Neuronal stem cell (in vitro differentiated cells): ENCODE results near the gene YPEL1.

Experiments
- DNase-seq: peaks from one replicate; pipeline ENCODE4 v3.0.0-alpha.2; 2013; ENCODE audit warnings: low spot score
- H2AFZ ChIP-seq: one replicate; pipeline ENCODE4 v1.6.1; 2013; ENCODE audit warnings: mild to moderate bottlenecking, low read length, inconsistent platforms
- H2AK5ac ChIP-seq: 2 replicates; pipeline ENCODE4 v1.6.1; 2013; ENCODE audit warnings: low read depth, mild to moderate bottlenecking, inconsistent platforms, low read length, moderate library complexity, mixed read lengths
- H2BK120ac ChIP-seq: 2 replicates; pipeline ENCODE4 v1.6.1; 2013; ENCODE audit warnings: low read depth, mild to moderate bottlenecking, inconsistent platforms, low read length, moderate library complexity, mixed read lengths
- H2BK12ac ChIP-seq: one replicate; pipeline ENCODE4 v1.6.1; 2013; ENCODE audit warnings: low read length, inconsistent platforms
- H2BK15ac ChIP-seq: 2 replicates; pipeline ENCODE4 v1.6.1; 2013; ENCODE audit warnings: mild to moderate bottlenecking, low read length, inconsistent platforms, mixed read lengths
- H2BK5ac ChIP-seq: one replicate; pipeline ENCODE4 v1.6.1; 2013; ENCODE audit warnings: inconsistent platforms, mild to moderate bottlenecking, low read length, moderate library complexity
- H3K14ac ChIP-seq: one replicate; pipeline ENCODE4 v1.6.1; 2013; ENCODE audit warnings: low read length, inconsistent platforms
- H3K18ac ChIP-seq: 2 replicates; pipeline ENCODE4 v1.6.1; 2013; ENCODE audit warnings: low read length, inconsistent platforms
- H3K23ac ChIP-seq: 2 replicates; pipeline ENCODE4 v1.6.1; 2013; ENCODE audit warnings: low read depth, mild to moderate bottlenecking, mixed read lengths, low read length, inconsistent platforms; ENCODE audit not compliant: poor library complexity
- H3K27ac ChIP-seq: replicated peaks from 3 replicates; pipeline ENCODE4 v1.5.1; 2013; ENCODE audit warnings: low read length, inconsistent platforms
- H3K27me3 ChIP-seq, 3 experiments: 2 replicates each; pipeline ENCODE4 v1.6.1; 2013; ENCODE audit warnings: low read length in 3 of 3, mild to moderate bottlenecking in 2 of 3, inconsistent platforms in 1 of 3, low read depth in 1 of 3, mixed read lengths in 1 of 3, moderate library complexity in 1 of 3; ENCODE audit not compliant: control insufficient read depth in 3 of 3, insufficient read depth in 3 of 3
- H3K36me3 ChIP-seq, 2 donors: replicated peaks in 1 of 2; 2 replicates each; pipeline ENCODE4 v1.6.1; 2013; ENCODE audit warnings: low read length in 2 of 2; ENCODE audit not compliant: control insufficient read depth in 2 of 2, insufficient read depth in 2 of 2
- H3K4ac ChIP-seq: 2 replicates; pipeline ENCODE4 v1.6.1; 2013; ENCODE audit warnings: inconsistent platforms, mild to moderate bottlenecking, low read length, moderate library complexity
- H3K4me1 ChIP-seq, 2 donors: 1 replicate in 1 of 2; 2 replicates in 1 of 2; pipeline ENCODE4 v1.6.1; 2013; ENCODE audit warnings: low read length in 2 of 2, low read depth in 1 of 2; ENCODE audit not compliant: control insufficient read depth in 2 of 2, insufficient read depth in 1 of 2
- H3K4me2 ChIP-seq: one replicate; pipeline ENCODE4 v1.6.1; 2013; ENCODE audit warnings: mild to moderate bottlenecking, low read length, inconsistent platforms; ENCODE audit not compliant: insufficient read depth, poor library complexity, severe bottlenecking
- H3K4me3 ChIP-seq, 2 donors: 2 replicates each; pipeline ENCODE4 v1.5.1; 2013; ENCODE audit warnings: low read length in 2 of 2, mild to moderate bottlenecking in 2 of 2, inconsistent platforms in 1 of 2, moderate library complexity in 1 of 2
- H3K79me1 ChIP-seq: one replicate; pipeline ENCODE4 v1.6.1; 2013; ENCODE audit warnings: low read depth, mild to moderate bottlenecking, inconsistent platforms, low read length, moderate library complexity
- H3K9ac ChIP-seq: one replicate; pipeline ENCODE4 v1.6.1; 2013; ENCODE audit warnings: mild to moderate bottlenecking, low read depth, low read length, inconsistent platforms; ENCODE audit not compliant: poor library complexity
- H3K9me3 ChIP-seq, 2 donors: replicated peaks in 1 of 2; 2 replicates each; pipeline versions ENCODE3 to v1.6.1; 2013; ENCODE audit warnings: low read length in 2 of 2, mild to moderate bottlenecking in 2 of 2, inconsistent platforms in 1 of 2, low read depth in 1 of 2, mixed read lengths in 1 of 2, moderate library complexity in 1 of 2; ENCODE audit not compliant: control insufficient read depth in 2 of 2, insufficient read depth in 1 of 2
- H4K8ac ChIP-seq: one replicate; pipeline ENCODE4 v1.6.1; 2013; ENCODE audit warnings: low read depth, mild to moderate bottlenecking, inconsistent platforms, low read length, moderate library complexity
- H4K91ac ChIP-seq: one replicate; pipeline ENCODE4 v1.6.1; 2013; ENCODE audit warnings: low read length, low read depth, mild to moderate bottlenecking, inconsistent platforms; ENCODE audit not compliant: poor library complexity
- WGBS, 2 donors: extraction: QIAGEN DNeasy Blood & Tissue Kit; methylation state at CpG; one replicate each; pipeline ENCODE4 v1.1.7; 2013; ENCODE audit warnings: missing lambda C conversion rate in 2 of 2, mixed read lengths in 1 of 2; ENCODE audit not compliant: insufficient read length in 2 of 2, insufficient replicate concordance in 1 of 2; ENCODE audit errors: extremely low coverage in 2 of 2; 5-methylcytosine and 5-hydroxymethylcytosine counted together

Gene YPEL1

DNA sequence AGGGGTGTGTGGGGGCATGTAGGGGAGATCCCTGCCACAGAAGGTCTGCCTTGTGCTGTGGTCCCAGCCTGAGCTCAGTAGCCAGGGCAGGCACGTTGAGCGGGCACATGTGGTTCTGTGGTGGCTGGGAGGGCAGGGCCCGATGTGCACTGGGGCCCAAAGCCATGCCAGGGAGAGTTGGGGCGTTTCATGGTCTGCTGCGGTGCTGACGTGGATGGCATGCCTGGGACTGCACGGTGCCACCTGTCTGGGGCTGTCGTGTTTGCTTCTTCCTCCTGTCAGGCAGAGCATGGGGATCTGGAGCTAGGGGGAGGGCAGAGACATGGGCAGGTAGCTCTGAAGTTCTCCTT lies 50.5 kb downstream of the YPEL1 start:
- H2BK5ac ChIP-seq = peak overlapping the region; percentile 60
- no peak overlapping the region for H2BK15ac ChIP-seq
- WGBS, 2 donors = no CpG with 5 or more reads among the region's 8 CpGs
- no peak overlapping the region for H2AFZ ChIP-seq
- no peak overlapping the region for H4K91ac ChIP-seq
- H3K27me3 ChIP-seq = no peaks in the 10 kb centered on the region
- DNase-seq = no peak
- no peak overlapping the region for H3K4me3 ChIP-seq
- no peak overlapping the region for H2AK5ac ChIP-seq
- H2BK120ac ChIP-seq = no peak overlapping the region
- H3K27ac ChIP-seq = no peak overlapping the region
- no peak overlapping the region for H3K9ac ChIP-seq
- H3K4me2 ChIP-seq = no peak overlapping the region
- peaks cover 0 to 2% of the 10 kb centered on the region in 2 donors for H3K9me3 ChIP-seq
- no peak overlapping the region for H2BK12ac ChIP-seq
- no peak overlapping the region for H3K4ac ChIP-seq
- H3K14ac ChIP-seq = peak overlapping the region; percentile 99
- H3K23ac ChIP-seq = peak overlapping the region; percentile 89
- H3K4me1 ChIP-seq = peaks cover 0 to 2% of the 10 kb centered on the region in 2 donors
- H3K79me1 ChIP-seq = peaks cover 3% of the 10 kb centered on the region
- H4K8ac ChIP-seq = peak overlapping the region; percentile 82
- H3K36me3 ChIP-seq = peaks cover 23 to 80% of the 10 kb centered on the region in 2 donors
- H3K18ac ChIP-seq = no peak overlapping the region

DNA sequence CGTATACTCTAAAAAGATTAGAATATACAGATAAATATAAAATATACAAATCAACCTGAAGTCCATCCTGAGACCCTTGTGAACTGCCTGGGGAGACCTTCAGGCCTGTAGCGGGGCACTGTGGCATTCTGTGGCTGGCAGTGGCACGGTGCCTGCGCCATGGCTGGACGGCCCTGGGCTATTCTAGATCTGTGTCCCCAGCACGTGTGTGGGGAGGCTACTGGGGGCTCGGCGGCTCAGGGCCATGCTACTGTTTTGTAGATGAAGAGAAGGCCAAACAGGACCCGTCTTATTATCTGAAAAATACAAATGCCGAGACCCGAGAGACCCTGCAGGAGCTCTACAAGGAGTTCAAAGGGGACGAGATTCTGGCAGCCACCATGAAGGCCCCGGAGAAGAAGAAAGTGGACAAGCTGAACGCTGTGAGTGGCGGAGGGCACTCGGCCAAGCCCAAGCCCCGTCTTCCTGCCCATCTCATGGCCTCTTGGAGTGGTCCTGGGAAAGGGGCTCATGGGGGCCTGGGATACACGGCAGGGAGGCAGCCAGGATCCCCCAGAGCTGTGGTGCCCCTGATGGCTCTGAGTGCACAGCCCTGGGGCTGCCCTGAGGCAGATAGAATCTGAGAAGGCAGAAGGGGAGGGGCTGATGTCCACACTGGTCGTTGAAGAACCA lies 51.0 kb downstream of the YPEL1 start:
- Histone ChIP-seq H2BK15ac (no peak overlapping the region), H3K4me1 (peaks cover 0 to 2% of the 10 kb centered on the region in 2 donors), H3K4me3 (no peak overlapping the region), H2BK12ac (no peak overlapping the region), H3K4me2 (no peak overlapping the region), H3K9ac (no peak overlapping the region), H3K9me3 (no peaks in the 10 kb centered on the region), H3K79me1 (peaks cover 3% of the 10 kb centered on the region), H3K36me3 (peaks cover 21 to 75% of the 10 kb centered on the region in 2 donors), H3K23ac (peak overlapping the region; percentile 89), H3K18ac (no peak overlapping the region), H2BK5ac (peak overlapping the region; percentile 60), H2AK5ac (no peak overlapping the region), H3K27ac (no peak overlapping the region), H3K27me3 (no peaks in the 10 kb centered on the region), H2BK120ac (no peak overlapping the region), H3K4ac (no peak overlapping the region), H4K8ac (peak overlapping the region; percentile 82), H4K91ac (no peak overlapping the region), H3K14ac (no peak overlapping the region), H2AFZ (no peak overlapping the region)
- DNase-seq = no peak
- no CpG with 5 or more reads among the region's 19 CpGs for WGBS, 2 donors

DNA sequence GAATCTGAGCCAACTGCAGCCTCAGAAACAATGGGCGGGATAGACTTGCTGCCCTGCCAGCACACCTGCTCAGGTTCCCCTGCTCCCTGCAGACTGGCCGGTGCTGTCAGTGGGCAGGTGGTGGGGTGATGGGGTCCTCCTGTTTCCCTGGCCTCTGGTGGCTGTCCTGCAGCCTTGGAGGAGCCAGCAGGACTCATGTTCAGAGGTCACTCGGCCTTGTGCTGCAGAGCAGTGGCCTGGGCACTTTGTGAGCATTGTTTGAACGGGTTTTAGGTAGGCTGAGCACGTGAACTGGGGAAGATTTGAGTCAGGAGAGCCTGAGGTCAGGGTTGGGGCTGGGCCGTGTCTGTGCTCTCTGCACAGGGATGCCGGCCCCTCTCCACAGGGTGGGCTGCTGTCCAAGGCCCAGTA lies 52.2 kb downstream of the YPEL1 start:
- no CpG with 5 or more reads among the region's 7 CpGs for WGBS, 2 donors

DNA sequence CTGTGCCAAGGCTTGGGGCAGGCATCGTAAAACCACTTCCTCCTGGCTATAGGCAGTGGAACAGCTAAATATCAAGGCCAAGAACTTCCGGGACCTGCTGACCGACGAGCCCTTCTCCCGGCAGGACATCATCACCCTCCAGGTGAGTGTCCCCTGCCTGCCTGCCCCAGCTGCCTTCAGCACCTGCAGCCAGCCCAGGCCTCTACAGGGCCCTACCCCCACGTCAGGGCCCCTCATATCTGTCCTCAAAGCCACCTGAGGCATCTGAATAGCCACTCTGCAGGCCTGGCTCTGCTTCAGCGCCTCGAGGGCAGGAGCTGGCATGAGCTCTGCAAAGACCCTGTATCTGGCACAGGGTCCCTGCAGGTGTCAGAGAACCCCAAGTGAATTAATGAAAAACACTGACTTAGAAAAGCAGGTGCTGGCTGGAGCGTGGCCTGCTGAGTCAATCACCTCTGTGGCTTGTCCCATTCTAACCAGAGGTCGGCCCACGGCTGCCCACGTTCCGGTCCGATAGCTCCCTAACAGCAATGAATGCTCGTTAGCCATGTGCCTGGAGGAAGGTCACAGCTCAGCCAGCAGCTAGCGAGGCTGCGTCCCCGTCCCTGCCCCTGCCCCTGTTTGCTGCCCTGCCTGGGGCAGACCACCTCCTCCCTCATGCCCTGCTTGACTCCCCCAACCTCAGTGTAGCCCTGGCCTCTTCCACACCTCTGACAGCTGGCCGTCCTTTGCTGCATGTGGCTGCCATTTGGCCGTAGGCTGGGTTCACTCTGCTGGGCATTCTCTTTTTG lies 53.0 kb downstream of the YPEL1 start:
- Histone ChIP-seq H3K27ac (no peak overlapping the region), H2AFZ (no peak overlapping the region)
- no CpG with 5 or more reads among the region's 20 CpGs for WGBS, 2 donors

More for the DNA sequence above, 52.2 kb downstream of the YPEL1 start:
- no peak overlapping the region for H2BK12ac ChIP-seq
- H3K27me3 ChIP-seq = no peaks in the 10 kb centered on the region
- no peak overlapping the region for H3K14ac ChIP-seq
- H2AFZ ChIP-seq = no peak overlapping the region
- H2BK120ac ChIP-seq = no peak overlapping the region
- H3K23ac ChIP-seq = peak overlapping the region; percentile 85
- peaks cover 0 to 2% of the 10 kb centered on the region in 2 donors for H3K4me1 ChIP-seq
- DNase-seq = no peak
- H3K4me3 ChIP-seq = peak overlapping the region in 1 of 2 donors; percentile 23
- peaks cover 3% of the 10 kb centered on the region for H3K79me1 ChIP-seq
- no peak overlapping the region for H3K4ac ChIP-seq
- H4K91ac ChIP-seq = no peak overlapping the region
- no peak overlapping the region for H3K9ac ChIP-seq
- H2BK15ac ChIP-seq = no peak overlapping the region
- H3K36me3 ChIP-seq = peaks cover 20 to 65% of the 10 kb centered on the region in 2 donors
- no peak overlapping the region for H3K27ac ChIP-seq
- H3K9me3 ChIP-seq = no peaks in the 10 kb centered on the region
- H3K18ac ChIP-seq = no peak overlapping the region
- no peak overlapping the region for H3K4me2 ChIP-seq
- H4K8ac ChIP-seq = no peak overlapping the region
- H2AK5ac ChIP-seq = no peak overlapping the region
- H2BK5ac ChIP-seq = peak overlapping the region; percentile 78

More for the DNA sequence above, 53.0 kb downstream of the YPEL1 start:
- H3K4me1 ChIP-seq = peaks cover 2% of the 10 kb centered on the region in 2 donors
- peak overlapping the region; percentile 63 for H3K14ac ChIP-seq
- no peak overlapping the region for H4K91ac ChIP-seq
- peaks cover 20 to 61% of the 10 kb centered on the region in 2 donors for H3K36me3 ChIP-seq
- H3K79me1 ChIP-seq = peaks cover 3% of the 10 kb centered on the region
- H3K4me3 ChIP-seq = no peak overlapping the region
- peak overlapping the region; percentile 80 for H3K23ac ChIP-seq
- H3K9me3 ChIP-seq = peaks cover 0 to 3% of the 10 kb centered on the region in 2 donors
- H2BK120ac ChIP-seq = no peak overlapping the region
- no peak overlapping the region for H2AK5ac ChIP-seq
- no peak for DNase-seq
- no peaks in the 10 kb centered on the region for H3K27me3 ChIP-seq
- peak overlapping the region; percentile 13 for H3K18ac ChIP-seq
- no peak overlapping the region for H4K8ac ChIP-seq
- peak overlapping the region; percentile 44 for H3K9ac ChIP-seq
- H3K4me2 ChIP-seq = peak overlapping the region; percentile 14
- H3K4ac ChIP-seq = no peak overlapping the region
- H2BK5ac ChIP-seq = no peak overlapping the region
- no peak overlapping the region for H2BK15ac ChIP-seq
- peak overlapping the region; percentile 30 for H2BK12ac ChIP-seq
